Tibial artery (tissue), 4 donors: ENCODE data around the gene EMX1.

Experiments
- DNase-seq, 2 donors: peaks; one replicate each; pipeline ENCODE4 v3.0.0-alpha.2; 2019
- H3K27ac ChIP-seq, 2 donors: fragments of 200-600 bp; sonication (generic) in 1 of 2; 1 replicate in 1 of 2; 2 replicates in 1 of 2; pipeline ENCODE4 v1.5.1; 2018 to 2019; ENCODE audit warnings: mild to moderate bottlenecking in 1 of 2
- H3K27me3 ChIP-seq, 2 donors: fragments of 200-600 bp; sonication (generic) in 1 of 2; one replicate each; pipeline versions ENCODE4 v1.5.1 to v1.6.0; 2016 to 2019
- H3K36me3 ChIP-seq, 3 donors: fragments of 200-600 bp; sonication (generic) in 2 of 3; one replicate each; pipeline ENCODE4 v1.5.1; 2016 to 2019; ENCODE audit warnings: mild to moderate bottlenecking in 2 of 3
- H3K4me1 ChIP-seq, 4 donors: fragments of 200-600 bp; sonication (generic) in 2 of 4; 1 replicate in 3 of 4; 2 replicates in 1 of 4; pipeline ENCODE4 v1.5.1; 2016 to 2019
- H3K4me3 ChIP-seq, 2 donors: fragments of 200-600 bp; sonication (generic) in 1 of 2; 1 replicate in 1 of 2; 2 replicates in 1 of 2; pipeline ENCODE4 v1.5.1; 2018 to 2019; ENCODE audit warnings: mild to moderate bottlenecking in 2 of 2
- H3K9me3 ChIP-seq, 3 donors: fragments of 200-600 bp; sonication (generic) in 1 of 3; one replicate each; pipeline ENCODE4 v1.5.1; 2016 to 2019
- intact Hi-C: fragments of 100-400 bp; cut with DNase I; formaldehyde crosslinking; loops from one replicate; pipeline ENCODE4 v1.15.0; 2023; ENCODE audit warnings: low total_unique reads
- TF ChIP-seq, protein P1 (sequence below), 2 experiments: fragments of 200-600 bp in 1 of 2; fragments of 450-650 bp in 1 of 2; IDR thresholded peaks; one replicate each; pipeline ENCODE4 v1.5.1; 2017 to 2019; ENCODE audit warnings: antibody characterized with exemption in 2 of 2, mild to moderate bottlenecking in 1 of 2, moderate library complexity in 1 of 2

The EMX1 gene

DNA sequence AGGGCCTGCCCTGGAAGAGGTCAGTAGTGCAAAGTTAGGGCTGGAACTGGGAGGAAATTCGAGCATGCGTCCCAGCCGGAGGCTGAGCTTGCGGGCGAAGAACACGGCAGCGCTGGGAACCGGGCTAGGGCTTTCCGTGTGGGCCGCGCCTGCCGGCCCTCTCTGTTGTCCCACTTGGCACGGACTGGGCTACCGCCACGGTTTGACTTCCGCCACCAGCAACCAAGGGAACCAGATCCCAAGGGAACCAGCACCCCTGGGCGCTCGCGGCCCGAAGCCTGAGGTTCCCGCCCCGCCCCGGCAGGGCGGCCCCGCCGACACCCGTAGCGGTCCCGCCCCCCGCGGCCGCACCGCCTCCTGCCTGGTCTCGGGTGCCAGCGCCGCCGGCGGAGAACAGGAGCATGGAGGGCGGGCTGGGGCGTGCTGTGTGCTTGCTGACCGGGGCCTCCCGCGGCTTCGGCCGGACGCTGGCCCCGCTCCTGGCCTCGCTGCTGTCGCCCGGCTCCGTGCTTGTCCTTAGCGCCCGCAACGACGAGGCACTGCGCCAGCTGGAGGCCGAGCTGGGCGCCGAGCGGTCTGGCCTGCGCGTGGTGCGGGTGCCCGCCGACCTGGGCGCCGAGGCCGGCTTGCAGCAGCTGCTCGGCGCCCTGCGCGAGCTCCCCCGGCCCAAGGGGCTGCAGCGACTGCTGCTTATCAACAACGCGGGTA, 30.1 kb upstream of the EMX1 start, which contains the start of gene SPR:
Gene SPR, plus strand, starts transcription at position 377 of the 708 bp plus-strand sequence. Its CDS starts 25 bp downstream, at position 402.
- DNase-seq, result peak; percentile 83 to 88
- Histone ChIP-seq H3K27me3 (no peaks in the 10 kb centered on the region), H3K27ac (peak within 1 kb of the TSS; percentile 87 to 93), H3K4me1 (peaks cover 0 to 30% (median 14%) of the 10 kb centered on the region in 4 donors), H3K9me3 (no peaks in the 10 kb centered on the region), H3K4me3 (peak within 1 kb of the TSS; percentile 73 to 77), H3K36me3 (peaks cover 0 to 16% (median 16%) of the 10 kb centered on the region in 3 donors)
- intact Hi-C loops, result no loop called here
- TF ChIP-seq, protein P1, sequence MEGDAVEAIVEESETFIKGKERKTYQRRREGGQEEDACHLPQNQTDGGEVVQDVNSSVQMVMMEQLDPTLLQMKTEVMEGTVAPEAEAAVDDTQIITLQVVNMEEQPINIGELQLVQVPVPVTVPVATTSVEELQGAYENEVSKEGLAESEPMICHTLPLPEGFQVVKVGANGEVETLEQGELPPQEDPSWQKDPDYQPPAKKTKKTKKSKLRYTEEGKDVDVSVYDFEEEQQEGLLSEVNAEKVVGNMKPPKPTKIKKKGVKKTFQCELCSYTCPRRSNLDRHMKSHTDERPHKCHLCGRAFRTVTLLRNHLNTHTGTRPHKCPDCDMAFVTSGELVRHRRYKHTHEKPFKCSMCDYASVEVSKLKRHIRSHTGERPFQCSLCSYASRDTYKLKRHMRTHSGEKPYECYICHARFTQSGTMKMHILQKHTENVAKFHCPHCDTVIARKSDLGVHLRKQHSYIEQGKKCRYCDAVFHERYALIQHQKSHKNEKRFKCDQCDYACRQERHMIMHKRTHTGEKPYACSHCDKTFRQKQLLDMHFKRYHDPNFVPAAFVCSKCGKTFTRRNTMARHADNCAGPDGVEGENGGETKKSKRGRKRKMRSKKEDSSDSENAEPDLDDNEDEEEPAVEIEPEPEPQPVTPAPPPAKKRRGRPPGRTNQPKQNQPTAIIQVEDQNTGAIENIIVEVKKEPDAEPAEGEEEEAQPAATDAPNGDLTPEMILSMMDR (IDR thresholded peaks at IDR 0.05), result no peak

GRCh38 chr2:72887740-72888437, 29.4 kb upstream of the EMX1 start:
- H3K27ac ChIP-seq, result peak overlapping the region; percentile 87 to 93
- peak overlapping the region; percentile 73 to 77 for H3K4me3 ChIP-seq
- DNase-seq, result peak; percentile 92 to 94
- H3K36me3 ChIP-seq, result peaks cover 0 to 20% (median 20%) of the 10 kb centered on the region in 3 donors
- no peaks in the 10 kb centered on the region for H3K9me3 ChIP-seq
- intact Hi-C loops, result no loop called here
- no peaks in the 10 kb centered on the region for H3K27me3 ChIP-seq
- peaks cover 0 to 30% (median 14%) of the 10 kb centered on the region in 4 donors for H3K4me1 ChIP-seq
- TF ChIP-seq, protein P1 (IDR thresholded peaks at IDR 0.05), result peak; percentile 80 to 95

- TF ChIP-seq, protein P1 (IDR thresholded peaks at IDR 0.05), result no peak
- peak overlapping the region in 1 of 2 donors; percentile 93 for H3K27ac ChIP-seq
- H3K36me3 ChIP-seq, result peaks cover 0 to 20% (median 20%) of the 10 kb centered on the region in 3 donors
- no peaks in the 10 kb centered on the region for H3K9me3 ChIP-seq
- intact Hi-C loops, result no loop called here
- peak overlapping the region; percentile 73 to 77 for H3K4me3 ChIP-seq
- peaks cover 0 to 30% (median 14%) of the 10 kb centered on the region in 4 donors for H3K4me1 ChIP-seq
- peaks cover 0 to 3% of the 10 kb centered on the region in 2 donors for H3K27me3 ChIP-seq
- no peak for DNase-seq
Measured at GRCh38 chr2:72888438-72889202, 28.7 kb upstream of the EMX1 start.

- peaks cover 0 to 20% (median 20%) of the 10 kb centered on the region in 3 donors for H3K36me3 ChIP-seq
- H3K4me1 ChIP-seq, result peaks cover 0 to 30% (median 14%) of the 10 kb centered on the region in 4 donors
- H3K27me3 ChIP-seq, result peaks cover 0 to 16% of the 10 kb centered on the region in 2 donors
- H3K27ac ChIP-seq, result no peak overlapping the region
- intact Hi-C loops, result no loop called here
- DNase-seq, result no peak
- H3K9me3 ChIP-seq, result no peaks in the 10 kb centered on the region
- H3K4me3 ChIP-seq, result no peak overlapping the region
- TF ChIP-seq, protein P1 (IDR thresholded peaks at IDR 0.05), result no peak
Measured at GRCh38 chr2:72889991-72890390, 27.3 kb upstream of the EMX1 start.

DNA sequence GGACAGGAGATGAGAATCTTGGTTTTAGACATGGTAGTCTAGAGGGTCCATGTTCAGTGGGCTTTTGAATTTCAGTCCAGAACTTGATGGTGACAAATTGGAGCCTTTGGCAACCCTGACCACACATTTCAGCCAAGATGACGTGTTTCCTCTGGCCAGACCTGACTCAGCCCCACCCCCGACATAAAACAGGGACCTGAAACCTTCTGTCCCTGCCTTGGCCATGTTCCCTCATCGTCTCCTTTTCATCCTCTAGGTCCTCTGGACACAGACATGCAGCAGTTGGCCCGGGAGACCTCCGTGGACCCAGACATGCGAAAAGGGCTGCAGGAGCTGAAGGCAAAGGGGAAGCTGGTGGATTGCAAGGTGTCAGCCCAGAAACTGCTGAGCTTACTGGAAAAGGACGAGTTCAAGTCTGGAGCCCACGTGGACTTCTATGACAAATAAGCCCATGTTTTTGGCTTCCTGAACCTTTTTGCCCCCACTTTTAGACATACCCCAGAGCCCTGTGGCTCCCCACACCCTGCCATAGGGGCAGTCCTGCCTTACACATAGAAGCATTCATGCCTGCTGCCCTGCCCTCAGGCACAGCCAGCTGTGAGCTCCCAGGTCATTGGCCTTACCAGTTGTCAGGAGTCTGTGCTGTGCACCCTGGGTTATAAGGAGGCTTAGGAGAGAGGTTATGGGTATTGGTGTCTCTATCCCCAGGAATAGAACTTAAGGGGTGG, 26.1 kb upstream of the EMX1 start:
- Histone ChIP-seq H3K4me1 (peaks cover 0 to 39% (median 20%) of the 10 kb centered on the region in 4 donors), H3K27ac (no peak overlapping the region), H3K36me3 (peaks cover 0 to 20% (median 20%) of the 10 kb centered on the region in 3 donors), H3K4me3 (no peak overlapping the region), H3K9me3 (no peaks in the 10 kb centered on the region), H3K27me3 (peaks cover 0 to 29% of the 10 kb centered on the region in 2 donors)
- no peak for DNase-seq
- intact Hi-C loops, result no loop called here
- TF ChIP-seq, protein P1 (IDR thresholded peaks at IDR 0.05), result no peak
